Measurements from ENCODE around the gene SLC22A9. TPM values are rescaled to one million over a fixed set of nuclear protein-coding genes. Genes with fewer than 3 reads are reported as not detected.

SLC22A9 gene
- total RNA-seq, 1 experiment from 2014 or later: not detected

DNA sequence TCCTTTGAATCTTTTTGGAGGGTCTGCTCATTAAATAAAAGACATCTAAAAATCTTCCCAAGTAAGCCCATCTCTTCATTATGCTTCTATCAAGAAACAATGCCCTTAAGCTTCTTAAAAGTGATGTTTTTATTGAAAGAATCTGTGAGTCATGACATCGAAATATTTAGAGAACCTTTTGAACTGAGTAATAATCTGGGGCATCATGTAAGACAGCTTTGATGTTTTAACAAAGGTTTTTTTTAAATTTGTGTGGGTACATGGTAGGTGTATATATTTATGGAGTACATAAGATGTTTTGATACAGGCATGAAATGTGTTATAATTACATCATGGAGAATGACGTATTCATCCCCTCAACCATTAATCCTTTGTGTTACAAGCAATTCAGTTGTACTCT is 74.6 kb downstream of the SLC22A9 start:
- BruUV-seq (replicated peaks): no TSS peak
- Mint-ChIP-seq H3K4me3 (ENCODE audit: unreplicated experiment) (no peak overlapping the region), H3K4me1 (ENCODE audit: insufficient read depth, unreplicated experiment) (peaks cover 6% of the 10 kb centered on the region), H3K36me3 (ENCODE audit: insufficient read depth, unreplicated experiment) (no peaks in the 10 kb centered on the region), H3K27me3 (ENCODE audit: insufficient read depth, unreplicated experiment) (peaks cover 40% of the 10 kb centered on the region), H3K9me3 (ENCODE audit: unreplicated experiment) (no peaks in the 10 kb centered on the region), H3K27ac (ENCODE audit: low read depth, unreplicated experiment) (no peak overlapping the region)
- no peak for DNase-seq (ENCODE audit: unreplicated experiment)
- POLR2A ChIA-PET: no interaction called here
- CTCF ChIA-PET: no interaction called here
- intact Hi-C loops (cut with micrococcal nuclease): no loop called here
- TF ChIP-seq, protein P1, sequence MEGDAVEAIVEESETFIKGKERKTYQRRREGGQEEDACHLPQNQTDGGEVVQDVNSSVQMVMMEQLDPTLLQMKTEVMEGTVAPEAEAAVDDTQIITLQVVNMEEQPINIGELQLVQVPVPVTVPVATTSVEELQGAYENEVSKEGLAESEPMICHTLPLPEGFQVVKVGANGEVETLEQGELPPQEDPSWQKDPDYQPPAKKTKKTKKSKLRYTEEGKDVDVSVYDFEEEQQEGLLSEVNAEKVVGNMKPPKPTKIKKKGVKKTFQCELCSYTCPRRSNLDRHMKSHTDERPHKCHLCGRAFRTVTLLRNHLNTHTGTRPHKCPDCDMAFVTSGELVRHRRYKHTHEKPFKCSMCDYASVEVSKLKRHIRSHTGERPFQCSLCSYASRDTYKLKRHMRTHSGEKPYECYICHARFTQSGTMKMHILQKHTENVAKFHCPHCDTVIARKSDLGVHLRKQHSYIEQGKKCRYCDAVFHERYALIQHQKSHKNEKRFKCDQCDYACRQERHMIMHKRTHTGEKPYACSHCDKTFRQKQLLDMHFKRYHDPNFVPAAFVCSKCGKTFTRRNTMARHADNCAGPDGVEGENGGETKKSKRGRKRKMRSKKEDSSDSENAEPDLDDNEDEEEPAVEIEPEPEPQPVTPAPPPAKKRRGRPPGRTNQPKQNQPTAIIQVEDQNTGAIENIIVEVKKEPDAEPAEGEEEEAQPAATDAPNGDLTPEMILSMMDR (IDR thresholded peaks at IDR 0.05; ENCODE audit: unreplicated experiment): no peak

DNA sequence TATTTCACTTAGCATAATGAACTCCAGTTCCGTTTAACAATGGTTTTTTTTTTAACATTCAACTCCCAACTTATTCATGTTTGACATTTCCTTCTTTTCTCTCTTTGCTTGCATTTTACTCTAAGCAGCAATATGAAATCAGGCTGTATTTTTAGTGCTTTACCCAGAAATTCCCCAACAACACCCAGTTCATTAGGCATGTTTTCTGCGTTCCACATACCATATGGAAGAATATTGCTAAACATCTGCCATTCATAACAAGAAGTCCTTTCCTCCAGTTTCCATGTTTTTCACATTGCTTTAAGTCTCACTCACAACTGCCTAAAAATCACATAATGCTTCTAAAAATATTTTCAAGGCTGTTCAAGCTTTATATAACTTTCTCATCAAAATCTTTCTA is 75.5 kb downstream of the SLC22A9 start:
- Mint-ChIP-seq H3K4me1 (ENCODE audit: insufficient read depth, unreplicated experiment) (peaks cover 6% of the 10 kb centered on the region), H3K27me3 (ENCODE audit: insufficient read depth, unreplicated experiment) (peaks cover 43% of the 10 kb centered on the region), H3K9me3 (ENCODE audit: unreplicated experiment) (no peaks in the 10 kb centered on the region), H3K36me3 (ENCODE audit: insufficient read depth, unreplicated experiment) (no peaks in the 10 kb centered on the region), H3K27ac (ENCODE audit: low read depth, unreplicated experiment) (no peak overlapping the region), H3K4me3 (ENCODE audit: unreplicated experiment) (no peak overlapping the region)
- intact Hi-C loops (cut with micrococcal nuclease): no loop called here
- TF ChIP-seq, protein P1 (IDR thresholded peaks at IDR 0.05; ENCODE audit: unreplicated experiment): no peak
- no TSS peak for BruUV-seq (replicated peaks)
- ChIA-PET POLR2A (no interaction called here), CTCF (no interaction called here)
- DNase-seq (ENCODE audit: unreplicated experiment): no peak

- H3K27ac Mint-ChIP-seq (ENCODE audit: low read depth, unreplicated experiment): no peak overlapping the region
- BruUV-seq (replicated peaks): no TSS peak
- no peaks in the 10 kb centered on the region for H3K36me3 Mint-ChIP-seq (ENCODE audit: insufficient read depth, unreplicated experiment)
- ChIA-PET POLR2A (no interaction called here), CTCF (no interaction called here)
- peaks cover 49% of the 10 kb centered on the region for H3K27me3 Mint-ChIP-seq (ENCODE audit: insufficient read depth, unreplicated experiment)
- intact Hi-C loops (cut with micrococcal nuclease): no loop called here
- no peak overlapping the region for H3K4me3 Mint-ChIP-seq (ENCODE audit: unreplicated experiment)
- peak; percentile 9 for DNase-seq (ENCODE audit: unreplicated experiment)
- TF ChIP-seq, protein P1 (IDR thresholded peaks at IDR 0.05; ENCODE audit: unreplicated experiment): no peak
- H3K9me3 Mint-ChIP-seq (ENCODE audit: unreplicated experiment): no peaks in the 10 kb centered on the region
- peaks cover 6% of the 10 kb centered on the region for H3K4me1 Mint-ChIP-seq (ENCODE audit: insufficient read depth, unreplicated experiment)
Measured at GRCh38 chr11:63445720-63446119, 76.1 kb downstream of the SLC22A9 start.

- BruUV-seq (replicated peaks): no TSS peak
- TF ChIP-seq, protein P1 (IDR thresholded peaks at IDR 0.05; ENCODE audit: unreplicated experiment): no peak
- no peak for DNase-seq (ENCODE audit: unreplicated experiment)
Measured at GRCh38 chr11:63448646-63449045, 79.1 kb downstream of the SLC22A9 start.

More at GRCh38 chr11:63448646-63449045, 79.1 kb downstream of the SLC22A9 start:
- CTCF ChIA-PET: interaction anchor here (1.1 kb wide), 1 partner anchor 32 kb away, joined by 3 read pairs; no protein-coding TSS in a partner anchor
- intact Hi-C loops (cut with micrococcal nuclease): no loop called here
- Mint-ChIP-seq H3K4me3 (ENCODE audit: unreplicated experiment) (no peak overlapping the region), H3K9me3 (ENCODE audit: unreplicated experiment) (no peaks in the 10 kb centered on the region), H3K4me1 (ENCODE audit: insufficient read depth, unreplicated experiment) (peaks cover 6% of the 10 kb centered on the region), H3K36me3 (ENCODE audit: insufficient read depth, unreplicated experiment) (no peaks in the 10 kb centered on the region), H3K27ac (ENCODE audit: low read depth, unreplicated experiment) (no peak overlapping the region), H3K27me3 (ENCODE audit: insufficient read depth, unreplicated experiment) (peaks cover 67% of the 10 kb centered on the region)
- POLR2A ChIA-PET: no interaction called here

Data from MCF 10A (cell line).